H54 (cell line): ENCODE measurements around the gene PODXL.
"Not testable (repeated sequence)": the region's sequence is repeated elsewhere in the genome, so short reads cannot be mapped to it uniquely, and the experiment has no call there.

Experiments
- DNase-seq: peaks from one replicate; pipeline ENCODE4 v3.0.0; 2011; ENCODE audit warnings: low spot score, mixed read lengths; ENCODE audit not compliant: insufficient read length
- FAIRE-seq: peaks from 3 replicates; lab custom pipeline; 2011; peaks lifted over from hg19 to GRCh38; lab: Jason Lieb, UNC
- POLR2A ChIP-seq: IDR thresholded peaks from 2 replicates; pipeline ENCODE4 v1.6.1; 2011; ENCODE audit warnings: low read depth, mild to moderate bottlenecking, low read length

The PODXL gene

DNA sequence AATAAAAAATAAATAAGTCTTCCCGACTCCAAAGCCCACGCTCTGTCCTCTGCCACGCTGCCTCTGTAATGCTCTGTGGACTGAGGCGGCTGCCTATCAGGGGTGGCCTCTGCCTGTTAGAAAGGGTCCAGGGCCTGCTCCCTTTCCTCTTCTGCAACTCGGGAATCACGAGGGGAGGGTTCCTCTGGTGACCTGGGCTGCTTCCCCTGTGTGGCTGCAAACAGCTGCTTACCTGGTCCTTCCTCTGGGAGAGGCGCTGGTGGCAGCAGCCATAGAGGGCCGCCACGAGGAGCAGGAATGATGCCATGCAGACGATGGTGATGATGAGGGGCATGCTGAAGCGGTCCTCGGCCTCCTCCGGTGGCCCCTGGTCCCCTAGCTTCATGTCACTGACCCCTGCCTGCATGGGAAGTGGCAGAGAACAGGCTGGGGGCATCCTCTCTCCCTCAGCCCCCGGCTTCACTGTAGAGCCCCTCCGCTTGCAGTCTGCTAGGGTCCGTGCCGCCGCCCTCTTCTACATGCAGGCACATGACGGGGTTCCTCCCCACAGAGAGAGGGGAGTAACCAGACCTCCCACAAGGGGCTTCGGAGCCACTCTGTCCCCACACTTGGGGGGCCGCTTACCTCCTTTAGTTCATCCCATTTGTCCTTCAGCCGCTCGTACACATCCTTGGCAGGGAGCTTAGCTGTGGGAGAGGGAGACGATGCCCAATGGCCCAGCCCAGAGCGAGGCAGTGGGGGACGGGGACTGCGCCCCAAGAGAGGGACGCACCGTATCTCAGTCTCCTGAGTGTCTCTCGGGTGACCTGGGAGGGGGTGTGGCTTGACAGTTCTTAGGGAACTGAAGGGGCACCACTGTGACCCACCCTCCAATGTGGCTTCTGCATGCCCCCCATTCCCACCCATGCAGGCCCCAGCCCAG is 50.5 kb downstream of the PODXL start:
- DNase-seq (no peak), FAIRE-seq (no peak)
- no peak for TF ChIP-seq POLR2A

DNA sequence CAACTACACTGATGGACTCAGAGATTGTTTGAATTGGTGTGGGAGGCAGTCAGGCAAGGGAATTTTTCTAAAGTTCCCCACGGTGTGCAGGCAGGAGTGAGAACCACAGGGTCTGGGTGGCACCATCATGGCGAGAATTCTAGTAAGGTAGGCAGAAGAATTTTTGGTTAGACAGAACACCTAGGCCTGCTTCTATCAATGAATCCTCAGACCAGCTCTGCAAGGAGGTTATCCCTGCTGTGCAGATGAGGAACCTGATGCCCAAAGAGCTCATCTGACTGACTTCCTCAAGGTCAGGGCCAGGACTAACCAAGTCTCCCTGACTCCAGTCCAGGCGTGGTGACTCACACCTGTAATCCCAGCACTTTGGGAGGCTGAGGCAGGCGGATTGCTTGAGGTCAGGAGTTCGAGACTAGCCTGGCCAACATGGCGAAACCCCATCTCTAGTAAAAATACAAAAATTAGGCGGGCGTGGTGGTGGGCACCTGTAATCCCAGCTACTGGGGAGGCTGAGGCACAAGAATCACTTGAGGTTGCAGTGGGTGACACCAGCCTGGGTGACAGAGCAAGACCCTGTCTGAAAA is 51.3 kb downstream of the PODXL start:
- FAIRE-seq, DNase-seq: not testable (repeated sequence)

DNA sequence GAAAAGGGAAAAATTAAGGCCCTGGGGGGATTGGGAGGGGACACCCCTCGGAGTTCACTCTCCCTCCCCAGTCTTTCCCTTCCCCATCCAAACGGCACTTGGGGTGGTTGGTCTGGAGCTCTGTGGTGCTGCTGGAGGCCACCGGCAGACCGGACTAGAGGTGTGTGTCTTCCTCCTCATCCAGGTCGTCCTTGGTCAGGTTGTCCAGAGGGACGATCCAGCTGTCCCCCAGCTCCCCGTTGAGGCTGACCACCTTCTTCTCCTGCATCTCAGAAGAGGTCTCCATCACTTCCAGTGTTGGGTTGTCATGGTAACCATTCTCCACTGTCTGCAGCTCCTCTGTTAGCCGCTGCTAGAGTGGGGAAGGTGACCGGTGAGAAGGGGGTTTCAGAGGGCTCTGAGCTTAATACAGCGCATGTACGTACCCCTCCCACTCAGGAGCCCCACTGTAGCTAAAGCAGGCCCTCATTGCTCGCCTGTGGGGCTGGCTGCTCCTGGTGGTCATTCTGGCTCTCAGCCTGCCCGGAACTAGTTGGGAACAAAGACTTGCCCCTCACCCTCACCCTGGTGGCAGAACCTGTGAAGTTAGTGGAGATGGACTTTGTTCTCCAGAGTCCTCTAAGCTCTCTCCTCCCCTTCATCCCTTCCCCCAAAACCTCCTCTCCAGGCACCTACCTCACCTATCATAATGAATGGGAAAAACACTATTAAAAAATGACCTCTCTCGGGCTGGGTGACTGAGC is 52.1 kb downstream of the PODXL start:
- DNase-seq, result no peak
- TF ChIP-seq POLR2A, result no peak
- FAIRE-seq, result no peak

DNA sequence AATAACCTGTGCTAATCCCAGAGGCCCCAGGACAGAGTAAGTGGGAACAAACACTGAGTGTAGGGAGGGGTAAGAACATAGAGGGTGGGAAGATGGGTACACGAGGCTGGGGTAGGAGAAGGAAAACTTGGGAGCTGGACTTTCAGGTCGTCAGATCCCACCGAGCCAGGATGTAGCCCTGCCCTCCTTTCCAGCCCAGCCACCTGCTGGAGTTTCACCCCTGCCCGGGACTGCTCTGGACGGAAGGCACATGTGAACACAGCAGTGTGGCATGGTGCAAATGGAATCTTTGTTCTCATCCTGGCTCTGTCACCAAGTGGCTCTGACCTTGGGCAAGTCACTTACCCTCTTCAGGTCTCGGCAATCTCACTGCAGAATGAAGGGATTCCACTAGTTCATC is 52.8 kb downstream of the PODXL start:
- DNase-seq (no peak), FAIRE-seq (no peak)
- TF ChIP-seq POLR2A, result no peak

DNA sequence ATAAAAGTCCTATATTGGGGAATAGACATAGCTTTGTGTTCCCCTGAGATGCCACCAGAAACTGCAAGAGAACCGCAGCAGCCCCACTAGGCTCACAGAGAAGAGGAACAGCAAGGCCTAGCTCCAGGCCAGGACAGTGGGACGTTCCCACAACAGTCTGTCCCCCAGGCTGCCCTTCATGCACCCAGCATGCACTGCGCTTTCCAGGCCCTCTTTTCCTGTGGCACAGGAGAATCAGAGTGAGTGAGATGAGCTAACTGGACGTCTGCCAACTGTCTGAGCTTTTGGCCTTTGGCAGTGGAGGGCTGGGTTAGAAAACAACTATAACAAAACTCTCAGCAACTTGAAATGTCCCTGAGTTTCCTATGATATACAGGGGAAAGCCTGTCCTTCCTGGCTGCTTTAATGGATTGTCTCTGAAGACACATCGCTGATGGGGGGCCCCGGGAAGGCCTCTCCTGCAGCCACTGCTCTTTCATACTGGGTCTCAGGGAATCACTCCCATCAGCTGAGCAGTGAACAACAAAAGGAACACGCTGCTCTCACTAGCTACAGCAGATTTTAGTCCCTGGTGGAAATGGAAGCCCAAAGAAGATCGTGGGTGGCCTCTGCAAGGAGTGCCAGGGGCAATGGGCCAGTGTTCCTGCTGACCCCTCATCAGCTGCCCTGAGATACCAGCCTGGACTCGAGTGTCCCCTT is 53.5 kb downstream of the PODXL start:
- TF ChIP-seq POLR2A, result no peak
- DNase-seq (no peak), FAIRE-seq (no peak)

DNA sequence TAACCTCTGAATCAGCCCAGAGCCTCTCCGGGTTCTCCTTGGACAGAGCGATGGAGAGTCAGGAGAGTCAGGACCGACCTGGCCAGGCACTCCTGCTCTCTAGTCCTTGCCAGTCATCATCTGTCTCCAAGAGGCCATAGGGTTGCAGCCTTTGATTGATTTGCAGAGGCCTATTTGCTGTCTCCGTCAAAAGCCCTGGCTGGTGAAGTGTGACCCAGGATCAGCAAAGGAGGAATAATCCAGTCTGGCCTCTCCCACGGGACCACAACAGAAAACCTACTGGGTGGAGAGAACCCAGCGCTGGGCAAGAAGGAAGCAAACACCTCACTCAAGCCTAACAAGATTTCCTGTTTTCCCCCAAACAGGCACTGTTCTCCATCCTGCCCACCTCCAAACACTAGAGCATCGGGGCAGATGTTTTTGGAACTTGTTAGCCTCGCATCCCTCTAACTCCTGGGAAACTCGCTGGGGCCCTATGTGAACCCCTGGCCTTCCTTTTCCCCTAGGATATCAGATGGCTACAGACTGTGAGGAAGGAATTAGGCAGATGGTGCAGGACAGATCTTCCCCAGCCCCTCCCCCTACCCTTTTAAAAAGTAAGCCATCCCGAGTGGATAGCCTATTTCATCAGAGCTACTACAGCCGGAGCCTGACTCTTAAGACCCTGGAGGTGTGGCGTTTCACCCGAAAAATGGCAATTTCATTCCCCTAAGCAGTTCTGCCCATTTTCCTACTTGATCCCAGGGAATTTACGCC is 54.3 kb downstream of the PODXL start:
- DNase-seq, result no peak
- FAIRE-seq, result no peak
- TF ChIP-seq POLR2A, result no peak

DNA sequence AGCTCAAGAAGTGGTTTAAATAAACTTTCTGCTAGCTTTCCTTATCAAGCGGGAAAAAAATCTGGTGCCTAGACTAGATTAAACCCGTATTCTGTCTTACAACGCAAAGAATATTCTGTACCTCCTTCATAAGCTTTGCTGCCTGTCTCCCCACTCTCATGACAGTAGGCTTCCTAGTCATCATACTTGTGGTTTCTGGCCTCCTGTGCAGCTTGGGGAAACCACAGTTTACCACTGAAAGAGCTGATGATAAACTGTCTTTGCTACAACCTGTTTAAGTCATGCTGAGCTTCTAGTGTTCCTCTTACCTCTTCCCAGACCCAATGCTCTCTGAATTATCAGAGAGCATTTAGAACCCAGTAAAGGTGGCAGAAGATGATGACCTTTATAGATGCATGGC is 55.0 kb downstream of the PODXL start:
- no peak for TF ChIP-seq POLR2A
- no peak for DNase-seq
- FAIRE-seq, result no peak

DNA sequence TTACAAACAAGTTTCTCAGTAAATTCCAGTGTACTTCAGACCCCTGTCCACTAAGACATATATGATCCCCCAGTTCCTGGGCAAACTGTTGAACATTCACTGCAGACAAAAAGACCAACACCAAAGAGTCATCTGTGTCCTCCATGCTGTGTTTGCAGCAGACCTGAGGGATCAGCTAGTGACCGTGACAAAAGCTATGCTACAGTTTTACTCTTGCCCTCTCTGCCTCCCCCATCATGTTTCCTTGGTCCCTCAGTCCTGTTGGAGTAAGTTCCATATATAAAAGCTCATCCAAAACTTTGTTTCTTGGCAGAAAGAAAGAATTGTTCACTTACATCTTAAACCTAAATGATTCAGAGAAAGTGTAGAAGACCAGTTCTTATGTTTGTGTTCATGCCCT is 56.1 kb downstream of the PODXL start:
- TF ChIP-seq POLR2A, result no peak
- FAIRE-seq, result no peak

DNA sequence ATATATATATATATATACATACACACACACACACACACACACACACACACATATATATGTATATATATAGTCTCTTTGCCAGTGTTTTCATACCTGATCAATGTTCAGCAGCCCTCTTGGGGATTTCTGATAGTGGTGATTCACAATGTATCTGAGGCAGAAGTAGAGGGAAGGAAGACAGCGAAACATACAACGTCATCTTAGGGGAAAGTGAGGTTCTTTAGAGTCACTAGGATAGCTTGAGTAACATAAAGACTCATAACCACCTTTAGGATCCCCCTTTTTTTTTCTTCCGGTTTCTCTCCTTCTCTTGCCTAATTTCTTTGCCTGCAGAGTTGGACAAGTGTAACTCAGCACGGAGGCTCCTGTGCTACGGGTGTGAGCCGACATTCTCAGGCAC is 56.6 kb downstream of the PODXL start:
- TF ChIP-seq POLR2A, result no peak
- DNase-seq (no peak), FAIRE-seq (no peak)

More for the DNA sequence above, 56.1 kb downstream of the PODXL start:
- DNase-seq, result no peak

DNA sequence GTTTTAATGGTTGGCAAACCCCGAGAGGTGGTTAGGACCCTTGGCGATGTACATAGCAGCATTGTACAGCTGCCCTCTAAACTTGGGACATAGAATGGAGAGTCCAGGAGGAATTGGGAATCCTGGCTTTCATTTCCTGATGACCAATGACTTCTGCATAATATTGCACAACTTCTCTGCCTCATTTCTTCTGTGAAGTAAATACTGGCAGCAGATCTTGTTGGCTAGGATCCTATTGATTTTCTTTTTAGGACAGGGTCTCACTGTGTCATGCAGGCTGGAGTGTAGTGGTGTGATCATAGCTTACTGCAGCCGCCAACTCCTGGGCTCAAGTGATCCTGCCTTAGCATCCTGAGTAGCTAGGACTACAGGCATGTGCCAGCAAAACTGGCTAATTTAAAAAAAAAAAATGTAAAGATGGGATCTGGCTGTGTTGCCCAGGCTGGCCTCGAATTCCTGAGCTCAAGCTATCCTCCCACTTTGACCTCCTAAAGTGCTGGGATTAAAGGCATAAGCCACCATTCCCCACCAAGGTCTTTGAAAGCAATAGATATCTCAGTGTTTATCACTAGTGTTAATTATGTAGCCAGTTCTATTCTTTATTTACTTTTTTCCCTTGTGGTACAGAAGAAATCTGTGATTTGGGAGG is 58.1 kb downstream of the PODXL start:
- DNase-seq, result no peak
- no peak for FAIRE-seq
- TF ChIP-seq POLR2A, result no peak

DNA sequence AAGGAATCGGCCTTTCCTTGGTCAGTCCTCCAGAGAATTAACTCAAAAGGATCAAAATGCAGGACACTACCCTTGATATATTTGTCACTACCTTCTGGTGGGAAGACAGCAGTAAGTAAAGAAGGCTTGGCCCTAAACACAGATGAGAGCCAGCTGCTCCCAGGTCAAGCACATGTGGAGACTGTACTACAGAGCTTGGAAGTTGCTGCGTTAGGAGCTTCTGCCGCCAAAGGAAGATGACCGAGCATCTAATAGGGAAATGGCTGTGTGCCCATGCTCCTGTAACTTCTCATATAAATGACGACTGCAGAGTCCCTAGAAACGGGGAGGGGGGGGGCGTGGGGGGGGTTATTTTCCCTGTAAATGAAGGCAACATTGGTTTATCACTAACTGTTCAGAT is 59.0 kb downstream of the PODXL start:
- DNase-seq (no peak), FAIRE-seq (no peak)
- no peak for TF ChIP-seq POLR2A

DNA sequence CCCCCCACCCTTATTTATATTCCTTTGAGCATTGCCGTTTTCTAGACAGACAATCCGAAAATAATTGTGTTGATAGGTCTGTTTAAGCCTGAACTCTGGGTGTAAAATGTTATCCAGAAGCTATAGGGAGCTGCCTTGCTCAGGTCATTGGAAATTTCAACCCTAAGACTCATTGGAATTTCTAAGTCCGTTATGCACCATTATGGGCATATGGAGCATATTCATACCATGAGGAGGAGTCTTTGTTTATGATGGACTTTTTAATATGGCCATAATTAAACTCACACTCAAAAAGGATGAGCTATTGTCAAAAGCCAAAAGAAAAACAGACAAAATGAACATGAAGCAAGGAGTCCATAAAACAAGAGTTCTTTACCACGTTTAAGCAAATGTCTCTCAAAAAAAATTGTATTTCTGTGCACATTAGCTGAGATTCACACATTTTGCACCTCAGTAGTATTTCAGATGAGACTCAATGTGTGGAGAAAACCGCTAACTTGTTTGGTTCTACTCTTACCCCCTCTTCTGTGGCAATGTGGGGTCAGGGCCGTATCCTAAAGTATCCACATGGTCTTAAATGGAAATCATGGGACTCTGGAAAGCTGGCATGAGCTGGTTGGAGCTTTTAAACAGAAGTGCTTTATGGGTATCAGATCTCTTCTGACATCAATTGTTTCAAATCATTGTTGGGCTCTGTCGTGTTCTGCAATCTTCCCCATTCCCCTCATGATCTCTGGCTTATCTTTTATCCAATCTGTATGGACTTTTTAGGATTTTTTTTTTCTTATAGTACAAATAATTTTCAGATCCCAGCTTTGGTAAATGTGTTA is 60.5 kb downstream of the PODXL start:
- TF ChIP-seq POLR2A, result no peak
- FAIRE-seq (no peak), DNase-seq (no peak)
